Measurements from ENCODE around the gene GDPGP1. TPM values are rescaled to one million over a fixed set of nuclear protein-coding genes. Genes with fewer than 3 reads are reported as not detected.
"Not testable (repeated sequence)": the region's sequence is repeated elsewhere in the genome, so short reads cannot be mapped to it uniquely, and the experiment has no call there.

GDPGP1 gene
- total RNA-seq = 10 to 100 TPM in 6 of 9 donors, 1 to 10 TPM in 3; 5.9 to 18.9 (median 13.6) TPM
- polyA plus RNA-seq = 1 to 10 TPM; 4.8 to 5.4 TPM
- long read RNA-seq, donor 1, partial matches to known transcripts = 0 of 6 reads
- long read RNA-seq, donor 1, other reads (novel, unspliced or antisense) = 2 of 6 reads
- long read RNA-seq, donor 2, transcript GDPGP1-204 (4 exons, 850 nt) = major isoform, 8 of 12 reads
- long read RNA-seq, donor 2, partial matches to known transcripts = 1 of 12 reads
- long read RNA-seq, donor 2, other reads (novel, unspliced or antisense) = 1 of 12 reads
- long read RNA-seq, donor 3, partial matches to known transcripts = 0 of 3 reads
- long read RNA-seq, donor 3, other reads (novel, unspliced or antisense) = 2 of 3 reads

- Histone ChIP-seq H3K36me3 (peaks cover 0 to 67% (median 45%) of the 10 kb centered on the region in 9 donors), H3K9me3 (no peaks in the 10 kb centered on the region), H3K4me1 (peaks cover 3 to 47% (median 27%) of the 10 kb centered on the region in 12 donors), H3K27ac (peak within 1 kb of the TSS; percentile 67 to 98 (median 92)), H3K4me3 (peak within 1 kb of the TSS; percentile 70 to 98 (median 84)), H3K27me3 (no peaks in the 10 kb centered on the region)
- intact Hi-C loops (cut with DNase I) = loop anchor here in 4 of 10 donors (1.0 to 5.0 kb wide), 4 partner anchors 15 to 33 kb away; partner anchors contain the start of genes NGRN (in 4 of the 4) and TTLL13 (in 1 of the 4)
- TF ChIP-seq CTCF (IDR thresholded peaks at IDR 0.05) (no peak), POLR2A (IDR thresholded peaks at IDR 0.05) (peak in 1 of 2 donors; percentile 90)
- ATAC-seq = no peak
- DNase-seq = no peak
- WGBS, 4 donors = 5 to 20% (median 6%) methylated on average over 12 to 49 of the region's 49 CpGs
Observed at GRCh38 chr15:90234096-90234988, at the start of gene GDPGP1. Gene GDPGP1 (plus strand): TSS chr15:90234209. CDS start chr15:90240909, 6,700 bp downstream.

GRCh38 chr15:90184786-90185704, 49.0 kb upstream of the GDPGP1 start:
- H3K9me3 ChIP-seq = no peaks in the 10 kb centered on the region
- TF ChIP-seq POLR2A (IDR thresholded peaks at IDR 0.05) (peak in 1 of 2 donors; percentile 73), CTCF (IDR thresholded peaks at IDR 0.05) (no peak)
- H3K36me3 ChIP-seq = no peaks in the 10 kb centered on the region
- intact Hi-C loops (cut with DNase I) = loop anchor here in 3 of 10 donors (1.0 to 5.0 kb wide), 3 partner anchors 10 to 37 kb away; no protein-coding TSS in a partner anchor
- 4 to 10% (median 6%) methylated on average over 19 to 67 of the region's 67 CpGs for WGBS, 4 donors
- H3K4me3 ChIP-seq = peak overlapping the region; percentile 49 to 91 (median 71)
- DNase-seq (peak; percentile 62 to 89 (median 79)), ATAC-seq (peak; percentile 56 to 88 (median 85))
- H3K4me1 ChIP-seq = peaks cover 0 to 58% (median 9%) of the 10 kb centered on the region in 12 donors
- peaks cover 0 to 16% (median 0%) of the 10 kb centered on the region in 9 donors for H3K27me3 ChIP-seq
- H3K27ac ChIP-seq = peak overlapping the region; percentile 79 to 98 (median 88)

GRCh38 chr15:90187257-90187868, 46.6 kb upstream of the GDPGP1 start:
- Histone ChIP-seq H3K9me3 (no peaks in the 10 kb centered on the region), H3K4me3 (no peak overlapping the region), H3K4me1 (peaks cover 0 to 80% (median 22%) of the 10 kb centered on the region in 12 donors), H3K27me3 (peaks cover 0 to 16% (median 0%) of the 10 kb centered on the region in 9 donors), H3K36me3 (no peaks in the 10 kb centered on the region), H3K27ac (peak overlapping the region in 5 of 12 donors; percentile 15 to 98 (median 29))
- intact Hi-C loops (cut with DNase I) = loop anchor here in 1 of 10 donors (5.0 kb wide), 1 partner anchor 35 kb away; no protein-coding TSS in a partner anchor
- WGBS, 4 donors = 60 to 68% (median 62%) methylated on average over 8 of the region's 8 CpGs
- DNase-seq = no peak
- no peak for ATAC-seq
- TF ChIP-seq CTCF (IDR thresholded peaks at IDR 0.05) (no peak), POLR2A (IDR thresholded peaks at IDR 0.05) (no peak)

GRCh38 chr15:90188065-90188464, 45.9 kb upstream of the GDPGP1 start:
- ATAC-seq, H3K9me3 ChIP-seq, H3K36me3 ChIP-seq, H3K4me3 ChIP-seq, DNase-seq: not testable (repeated sequence)
- Histone ChIP-seq H3K27me3 (peaks cover 0 to 16% (median 0%) of the 10 kb centered on the region in 9 donors), H3K27ac (peak overlapping the region in 2 of 12 donors; percentile 66 to 98), H3K4me1 (peaks cover 6 to 87% (median 28%) of the 10 kb centered on the region in 12 donors)
- 89 to 98% (median 95%) methylated on average over 7 of the region's 7 CpGs for WGBS, 4 donors
- intact Hi-C loops (cut with DNase I) = loop anchor here in 1 of 10 donors (5.0 kb wide), 1 partner anchor 34 kb away; no protein-coding TSS in a partner anchor
